NCI-H2081 (cell line): ENCODE measurements around the gene PSMA6.
A peak's percentile ranks its signal among the peaks of the same experiment; 100 is the strongest.
"Not testable (repeated sequence)": the region's sequence is repeated elsewhere in the genome, so short reads cannot be mapped to it uniquely, and the experiment has no call there.

ENCODE experiments used
- DNase-seq, 2 experiments: peaks; one replicate each; lab custom pipeline; 2025; lab: John Stamatoyannopoulos, UW

The PSMA6 gene

GRCh38 chr14:35344107-35344807 lies 52.1 kb downstream of the PSMA6 start:
- no peak for DNase-seq

- no peak for DNase-seq
These were observed 54.6 kb downstream of the PSMA6 start for GRCh38 chr14:35346738-35347322.

GRCh38 chr14:35347323-35348043 lies 55.3 kb downstream of the PSMA6 start:
- DNase-seq, result peak in 1 of 2 experiments; percentile 18

- DNase-seq, result not testable (repeated sequence)
These were observed 55.8 kb downstream of the PSMA6 start for GRCh38 chr14:35348044-35348380.

GRCh38 chr14:35349496-35350365 lies 57.5 kb downstream of the PSMA6 start:
- DNase-seq, result no peak

- DNase-seq, result no peak
These were observed 59.3 kb downstream of the PSMA6 start for GRCh38 chr14:35351497-35351896.

- no peak for DNase-seq
These were observed 59.7 kb downstream of the PSMA6 start for GRCh38 chr14:35351897-35352273.

GRCh38 chr14:35352274-35353233 lies 60.4 kb downstream of the PSMA6 start:
- no peak for DNase-seq

- DNase-seq, result no peak
These were observed 61.4 kb downstream of the PSMA6 start for GRCh38 chr14:35353409-35354172.

- not testable (repeated sequence) for DNase-seq
These were observed 63.1 kb downstream of the PSMA6 start for GRCh38 chr14:35355235-35355634.

- no peak for DNase-seq
These were observed 64.0 kb downstream of the PSMA6 start for GRCh38 chr14:35355981-35356841.

- not testable (repeated sequence) for DNase-seq
These were observed 67.5 kb downstream of the PSMA6 start for GRCh38 chr14:35359655-35360054.

GRCh38 chr14:35361141-35361480 lies 68.9 kb downstream of the PSMA6 start:
- DNase-seq, result no peak

- DNase-seq, result no peak
These were observed 70.3 kb downstream of the PSMA6 start for GRCh38 chr14:35362450-35362849.

GRCh38 chr14:35362911-35363374 lies 70.8 kb downstream of the PSMA6 start:
- no peak for DNase-seq

- DNase-seq, result no peak
These were observed 73.2 kb downstream of the PSMA6 start for GRCh38 chr14:35365130-35366055.

- DNase-seq, result no peak
These were observed 73.9 kb downstream of the PSMA6 start for GRCh38 chr14:35366056-35366451.

GRCh38 chr14:35366521-35366976 lies 74.4 kb downstream of the PSMA6 start:
- no peak for DNase-seq
